GM18505 (cell line): ENCODE results near the gene SEMA3G.

ENCODE experiments used
- ATAC-seq: cut with Tn5 transposase; IDR thresholded peaks from one replicate; pipeline ENCODE4 v1.9.1; 2021; ENCODE audit not compliant: unreplicated experiment
- POLR2A ChIP-seq: IDR thresholded peaks from 4 replicates; pipeline ENCODE4 v1.6.1; 2011; ENCODE audit warnings: borderline replicate concordance; ENCODE audit not compliant: insufficient read depth, insufficient read length; ENCODE audit errors: extremely low read depth

Gene SEMA3G

GRCh38 chr3:52484680-52485461 is 40.0 kb upstream of the SEMA3G start:
- no peak for TF ChIP-seq POLR2A
- ATAC-seq, result no peak

GRCh38 chr3:52483577-52484381 is 38.9 kb upstream of the SEMA3G start:
- no peak for ATAC-seq
- no peak for TF ChIP-seq POLR2A

GRCh38 chr3:52483081-52483480 is 38.2 kb upstream of the SEMA3G start:
- no peak for TF ChIP-seq POLR2A
- ATAC-seq, result no peak

GRCh38 chr3:52481819-52482521 is 37.1 kb upstream of the SEMA3G start:
- no peak for ATAC-seq
- TF ChIP-seq POLR2A, result no peak

- TF ChIP-seq POLR2A, result no peak
- no peak for ATAC-seq
These were observed 36.1 kb upstream of the SEMA3G start for GRCh38 chr3:52480768-52481715.

GRCh38 chr3:52479877-52480575 is 35.1 kb upstream of the SEMA3G start:
- ATAC-seq, result no peak
- no peak for TF ChIP-seq POLR2A

- no peak for TF ChIP-seq POLR2A
- ATAC-seq, result no peak
These were observed 34.4 kb upstream of the SEMA3G start for GRCh38 chr3:52479037-52479876.

- no peak for TF ChIP-seq POLR2A
- no peak for ATAC-seq
These were observed 32.8 kb upstream of the SEMA3G start for GRCh38 chr3:52477796-52478095.

GRCh38 chr3:52477076-52477795 is 32.3 kb upstream of the SEMA3G start:
- TF ChIP-seq POLR2A, result no peak
- ATAC-seq, result no peak

GRCh38 chr3:52473026-52473425 is 28.1 kb upstream of the SEMA3G start:
- no peak for ATAC-seq
- no peak for TF ChIP-seq POLR2A
